Type B pancreatic cell (in vitro differentiated cells): ENCODE measurements around the gene PCIF1. TPM values are rescaled to one million over a fixed set of nuclear protein-coding genes. Genes with fewer than 3 reads are reported as not detected.

Experiments
- DNase-seq: peaks from one replicate; pipeline ENCODE4 v3.0.0; 2021; ENCODE audit warnings: mixed read lengths; ENCODE audit not compliant: unreplicated experiment; ENCODE audit errors: extremely low spot score
- H3K27ac Mint-ChIP-seq: 2 replicates; pipeline ENCODE4 v1.8.0; 2021; ENCODE audit warnings: mild to moderate bottlenecking, mixed read lengths
- H3K27me3 Mint-ChIP-seq: 2 replicates; pipeline ENCODE4 v1.8.0; 2021; ENCODE audit warnings: mixed read lengths
- H3K36me3 Mint-ChIP-seq: 2 replicates; pipeline ENCODE4 v1.8.0; 2021; ENCODE audit warnings: mixed read lengths
- H3K4me1 Mint-ChIP-seq: one replicate; pipeline ENCODE4 v1.8.0; 2021; ENCODE audit warnings: mixed read lengths; ENCODE audit not compliant: unreplicated experiment
- H3K4me3 Mint-ChIP-seq: 2 replicates; pipeline ENCODE4 v1.8.0; 2021; ENCODE audit warnings: mild to moderate bottlenecking, mixed read lengths
- H3K9me3 Mint-ChIP-seq: 2 replicates; pipeline ENCODE4 v1.8.0; 2021; ENCODE audit warnings: mixed read lengths
- total RNA-seq: library from RNA; stranded (reverse); gene quantifications from 2 replicates; pipeline ENCODE4 v1.2.1, GENCODE V29; 2021; ENCODE audit warnings: low replicate concordance
- TF ChIP-seq, protein P1 (sequence below): fragments of 200-600 bp; sonication (generic); conservative IDR thresholded peaks from 2 replicates; pipeline ENCODE4 v1.5.0; 2021; ENCODE audit warnings: antibody characterized with exemption, mild to moderate bottlenecking

The PCIF1 gene
- total RNA-seq, 1 donor from 2014 or later, result 37.6 TPM

DNA sequence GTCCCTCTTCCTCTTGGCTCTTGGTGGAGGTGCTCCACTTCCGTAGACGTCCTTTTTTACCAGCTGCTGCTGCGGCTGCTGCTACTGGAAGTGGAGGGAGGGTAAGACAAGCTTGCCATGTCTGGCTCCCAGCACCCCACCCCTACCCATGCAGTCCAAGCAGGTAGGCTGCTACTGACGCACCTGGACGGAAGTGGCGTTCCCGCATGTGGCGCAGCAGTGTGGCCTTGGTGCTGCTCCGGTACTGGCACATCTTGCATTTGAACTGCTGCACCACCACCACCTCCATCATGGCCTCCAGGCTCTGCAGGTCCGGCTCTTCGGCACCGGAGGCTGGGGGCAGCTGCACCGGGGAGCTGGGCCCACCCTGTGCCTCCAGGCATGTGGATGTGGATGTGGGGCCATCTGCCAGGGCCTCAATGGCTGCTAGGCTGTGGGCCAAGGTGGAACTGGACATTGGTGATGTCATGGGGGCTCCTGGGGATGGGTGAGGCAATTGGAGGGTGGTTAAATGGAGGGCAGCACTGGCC, 33.1 kb downstream of the PCIF1 start:
- Mint-ChIP-seq H3K36me3 (peaks cover 3% of the 10 kb centered on the region), H3K4me1 (peaks cover 12% of the 10 kb centered on the region), H3K27ac (no peak overlapping the region), H3K27me3 (peaks cover 6% of the 10 kb centered on the region), H3K9me3 (peaks cover 3% of the 10 kb centered on the region), H3K4me3 (no peak overlapping the region)
- TF ChIP-seq, protein P1, sequence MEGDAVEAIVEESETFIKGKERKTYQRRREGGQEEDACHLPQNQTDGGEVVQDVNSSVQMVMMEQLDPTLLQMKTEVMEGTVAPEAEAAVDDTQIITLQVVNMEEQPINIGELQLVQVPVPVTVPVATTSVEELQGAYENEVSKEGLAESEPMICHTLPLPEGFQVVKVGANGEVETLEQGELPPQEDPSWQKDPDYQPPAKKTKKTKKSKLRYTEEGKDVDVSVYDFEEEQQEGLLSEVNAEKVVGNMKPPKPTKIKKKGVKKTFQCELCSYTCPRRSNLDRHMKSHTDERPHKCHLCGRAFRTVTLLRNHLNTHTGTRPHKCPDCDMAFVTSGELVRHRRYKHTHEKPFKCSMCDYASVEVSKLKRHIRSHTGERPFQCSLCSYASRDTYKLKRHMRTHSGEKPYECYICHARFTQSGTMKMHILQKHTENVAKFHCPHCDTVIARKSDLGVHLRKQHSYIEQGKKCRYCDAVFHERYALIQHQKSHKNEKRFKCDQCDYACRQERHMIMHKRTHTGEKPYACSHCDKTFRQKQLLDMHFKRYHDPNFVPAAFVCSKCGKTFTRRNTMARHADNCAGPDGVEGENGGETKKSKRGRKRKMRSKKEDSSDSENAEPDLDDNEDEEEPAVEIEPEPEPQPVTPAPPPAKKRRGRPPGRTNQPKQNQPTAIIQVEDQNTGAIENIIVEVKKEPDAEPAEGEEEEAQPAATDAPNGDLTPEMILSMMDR, result no peak
- no peak for DNase-seq

DNA sequence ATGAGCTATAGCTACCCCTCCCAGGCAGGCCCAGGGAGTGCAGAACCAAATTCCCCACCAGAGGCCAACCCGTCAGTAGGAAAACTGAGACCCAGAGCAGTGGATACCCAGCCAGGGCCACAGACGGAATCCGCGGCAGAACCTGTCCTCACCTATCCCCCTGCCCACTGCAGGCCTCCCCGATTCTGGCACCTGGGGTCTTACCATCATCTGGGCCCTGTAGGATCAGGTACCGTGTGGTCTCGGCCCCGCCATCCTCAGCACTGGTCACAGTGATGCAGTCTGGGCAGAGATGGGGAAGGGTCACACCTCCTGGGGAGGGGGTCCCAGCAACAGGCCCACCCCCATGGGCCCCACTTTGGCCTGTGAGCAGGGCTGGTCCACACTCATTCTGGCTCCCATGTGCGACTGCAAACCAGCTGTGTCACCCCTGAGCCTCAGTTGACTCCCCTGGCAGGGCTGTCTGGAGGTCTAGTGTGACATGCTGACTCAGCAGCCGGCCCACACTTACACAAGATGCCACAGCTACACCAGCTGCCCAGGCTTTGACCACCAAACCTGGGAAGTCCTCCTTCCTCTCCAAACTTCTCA, 33.7 kb downstream of the PCIF1 start:
- peaks cover 13% of the 10 kb centered on the region for H3K4me1 Mint-ChIP-seq
- peaks cover 4% of the 10 kb centered on the region for H3K36me3 Mint-ChIP-seq
- no peak overlapping the region for H3K4me3 Mint-ChIP-seq
- peaks cover 6% of the 10 kb centered on the region for H3K27me3 Mint-ChIP-seq
- DNase-seq, result no peak
- TF ChIP-seq, protein P1, result no peak
- peaks cover 4% of the 10 kb centered on the region for H3K9me3 Mint-ChIP-seq
- no peak overlapping the region for H3K27ac Mint-ChIP-seq

DNA sequence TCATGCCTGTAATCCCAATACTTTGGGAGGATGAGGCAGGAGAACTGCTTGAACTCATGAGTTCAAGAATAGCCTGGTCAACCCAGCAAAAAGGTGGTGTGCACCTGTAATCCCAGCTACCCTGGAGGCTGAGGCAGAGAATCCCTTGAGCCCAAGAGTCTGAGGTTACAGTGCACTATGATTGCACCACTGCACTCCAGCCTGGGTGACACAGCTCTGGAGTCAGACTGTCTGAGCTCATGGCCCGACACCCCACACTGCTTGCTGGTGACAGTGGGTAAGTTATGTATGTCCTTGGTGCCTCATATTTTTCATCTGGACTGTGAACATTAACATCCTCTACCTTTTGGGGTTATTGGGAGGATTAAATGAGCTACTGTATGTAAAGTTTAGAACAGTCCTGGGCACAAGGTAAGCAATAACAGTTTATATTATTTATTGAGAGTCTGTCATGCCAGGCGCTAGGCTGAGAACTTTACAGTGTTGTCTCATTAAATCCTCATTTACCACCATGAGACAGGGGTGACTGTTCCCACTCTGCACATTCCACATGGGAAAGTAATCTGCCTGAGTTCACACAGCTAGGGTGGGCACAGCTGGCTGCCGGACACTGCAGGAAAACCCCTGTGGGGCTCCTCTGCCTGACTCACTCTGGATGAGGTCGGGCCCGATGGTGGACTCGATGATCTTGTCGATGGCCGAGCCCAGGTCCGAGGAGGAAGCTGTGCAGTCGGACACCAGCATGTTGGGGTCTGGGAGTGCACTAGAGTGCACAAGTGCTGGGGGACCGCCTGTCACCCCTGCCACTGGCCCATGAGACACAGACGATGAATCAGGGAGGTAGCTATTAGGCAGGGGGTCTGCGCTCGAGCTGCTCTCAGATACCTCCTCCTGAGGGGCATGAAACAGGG, 34.6 kb downstream of the PCIF1 start:
- H3K27ac Mint-ChIP-seq, result no peak overlapping the region

DNA sequence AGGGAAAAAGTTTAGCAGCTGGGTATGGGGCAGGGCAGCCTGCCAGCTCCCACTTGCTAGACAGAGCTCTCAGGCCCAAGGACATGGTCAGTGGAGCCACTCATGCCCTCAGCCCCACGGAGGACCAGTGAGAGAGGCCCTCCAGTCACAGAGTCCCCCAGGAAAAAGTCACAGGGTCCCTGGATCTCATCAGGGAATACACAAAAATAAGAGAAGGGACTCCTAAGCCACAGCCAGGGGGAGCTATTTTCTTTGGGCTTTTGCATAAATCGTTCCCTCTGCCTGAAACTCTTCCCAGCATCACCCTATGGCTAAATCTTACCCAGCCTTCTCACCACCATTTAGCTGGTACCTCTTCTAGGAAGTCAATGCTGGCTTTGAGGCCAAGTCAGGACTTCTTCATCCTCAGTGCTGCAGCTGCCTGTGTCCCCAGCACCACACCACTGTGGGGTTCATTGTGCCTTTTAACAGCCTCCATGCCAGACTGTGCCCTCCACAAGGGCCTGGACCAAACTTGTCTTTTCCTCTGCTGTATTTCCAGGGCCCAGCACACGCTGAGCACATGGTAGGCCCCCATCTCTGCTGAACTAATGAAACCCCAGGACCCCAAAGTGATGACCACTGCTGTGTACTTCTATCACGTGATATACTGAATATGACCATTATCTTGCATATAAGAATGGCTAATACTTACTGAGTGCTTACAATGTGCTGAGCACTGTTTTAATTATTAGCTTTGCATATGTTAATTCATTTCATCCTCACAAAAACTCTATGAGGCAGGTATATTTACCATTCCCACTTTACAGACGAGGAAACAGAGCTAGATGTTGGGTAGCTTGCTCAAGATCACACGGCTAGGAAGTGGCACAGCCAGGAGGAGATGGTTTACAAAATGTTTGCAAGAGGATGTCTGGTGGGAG, 35.5 kb downstream of the PCIF1 start:
- H3K27ac Mint-ChIP-seq, result peak overlapping the region; percentile 69
- TF ChIP-seq, protein P1, result peak; percentile 73
- H3K36me3 Mint-ChIP-seq, result peaks cover 4% of the 10 kb centered on the region
- peak overlapping the region; percentile 89 for H3K4me3 Mint-ChIP-seq
- peaks cover 6% of the 10 kb centered on the region for H3K27me3 Mint-ChIP-seq
- H3K9me3 Mint-ChIP-seq, result peaks cover 4% of the 10 kb centered on the region
- no peak for DNase-seq
- H3K4me1 Mint-ChIP-seq, result peaks cover 13% of the 10 kb centered on the region

More for the DNA sequence above, 34.6 kb downstream of the PCIF1 start:
- Mint-ChIP-seq H3K4me1 (peaks cover 13% of the 10 kb centered on the region), H3K36me3 (peaks cover 4% of the 10 kb centered on the region), H3K4me3 (peak overlapping the region; percentile 31), H3K27me3 (peaks cover 6% of the 10 kb centered on the region), H3K9me3 (peaks cover 4% of the 10 kb centered on the region)
- TF ChIP-seq, protein P1, result no peak
- DNase-seq, result no peak
